GM18909 (cell line): Measurements from ENCODE around the gene C16orf92.

Source experiments
- ATAC-seq: cut with Tn5 transposase; IDR thresholded peaks from one replicate; pipeline ENCODE4 v1.9.1; 2021; ENCODE audit warnings: mild to moderate bottlenecking; ENCODE audit not compliant: unreplicated experiment, poor library complexity

The C16orf92 gene

DNA sequence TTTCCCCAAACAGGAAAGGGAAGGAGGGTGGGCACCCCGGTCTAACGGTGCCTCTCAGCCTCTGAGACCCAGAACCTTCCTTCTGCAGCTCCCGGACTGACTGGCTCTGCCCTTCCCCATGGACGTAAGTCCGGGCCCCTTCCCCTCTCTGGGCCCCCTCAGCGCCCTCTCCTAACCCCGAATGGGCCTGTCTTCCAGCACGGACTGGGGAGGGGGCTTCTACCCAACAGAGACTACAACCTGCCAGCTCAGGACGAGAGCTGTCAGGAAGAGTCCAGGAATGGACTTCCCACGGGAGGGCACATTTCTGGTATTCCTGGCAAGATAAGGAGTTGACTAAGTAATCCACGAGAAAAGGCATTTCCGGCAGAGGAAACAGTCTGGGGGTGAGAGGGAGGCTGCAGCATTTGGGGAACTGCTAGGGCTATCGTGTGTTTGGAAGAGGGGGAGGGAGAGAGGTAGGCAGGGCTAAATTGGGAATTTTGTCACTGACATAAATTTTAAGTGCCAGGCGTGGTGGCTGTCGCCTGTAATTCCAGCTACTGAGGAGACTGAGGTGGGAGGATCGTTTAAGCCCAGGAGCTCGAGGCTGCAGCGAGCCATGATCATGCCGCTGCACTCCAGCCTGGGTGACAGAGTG is 30.5 kb downstream of the C16orf92 start:
- ATAC-seq: peak; percentile 6

DNA sequence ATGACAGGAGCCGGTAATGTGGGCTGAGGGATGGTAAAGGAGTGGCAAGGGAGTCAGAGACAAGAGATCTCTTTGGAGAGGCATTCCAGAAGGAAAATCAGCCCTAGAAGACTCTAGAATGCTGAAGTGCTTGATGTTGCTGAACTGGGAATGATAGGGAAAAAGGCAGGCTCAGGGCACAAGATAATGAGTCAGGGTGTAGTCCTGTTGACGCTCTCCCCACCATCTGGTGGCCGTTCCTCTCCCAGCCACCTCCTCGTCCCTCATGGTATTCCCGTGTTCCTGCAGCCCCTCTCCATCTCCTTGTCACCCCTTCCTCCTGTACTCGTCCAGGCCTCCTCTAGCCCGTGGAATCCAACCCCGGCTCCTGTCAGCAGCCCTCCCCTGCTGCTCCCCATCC is 31.5 kb downstream of the C16orf92 start:
- ATAC-seq: no peak

DNA sequence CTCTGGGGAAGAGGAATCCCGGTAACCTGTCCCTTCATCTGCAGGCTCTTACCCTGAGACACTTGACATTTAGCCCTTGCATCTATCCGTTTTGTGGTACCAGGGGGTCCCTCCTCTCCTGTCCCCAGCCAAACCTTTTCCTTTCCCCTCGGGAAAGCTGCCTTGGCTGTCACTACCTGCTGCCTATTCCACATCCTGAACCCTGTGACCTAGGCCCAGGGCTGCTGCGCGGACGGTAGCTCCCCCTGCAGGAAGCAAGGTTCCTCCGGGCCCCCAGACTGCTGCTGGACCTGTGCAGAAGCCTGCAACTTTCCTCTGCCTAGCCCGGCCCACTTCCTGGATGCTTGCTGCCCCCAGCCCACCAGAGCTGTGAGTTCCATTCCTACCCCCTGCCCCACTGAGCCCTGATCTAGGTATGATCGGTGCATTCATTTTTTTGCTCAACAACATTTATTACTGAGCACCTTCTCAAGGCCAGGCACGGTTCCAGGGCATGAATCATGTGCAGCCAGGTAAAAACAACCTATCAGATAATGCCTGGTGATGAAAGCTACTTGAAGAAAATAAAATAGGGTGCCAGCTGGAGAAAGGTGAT is 32.1 kb downstream of the C16orf92 start:
- no peak for ATAC-seq

DNA sequence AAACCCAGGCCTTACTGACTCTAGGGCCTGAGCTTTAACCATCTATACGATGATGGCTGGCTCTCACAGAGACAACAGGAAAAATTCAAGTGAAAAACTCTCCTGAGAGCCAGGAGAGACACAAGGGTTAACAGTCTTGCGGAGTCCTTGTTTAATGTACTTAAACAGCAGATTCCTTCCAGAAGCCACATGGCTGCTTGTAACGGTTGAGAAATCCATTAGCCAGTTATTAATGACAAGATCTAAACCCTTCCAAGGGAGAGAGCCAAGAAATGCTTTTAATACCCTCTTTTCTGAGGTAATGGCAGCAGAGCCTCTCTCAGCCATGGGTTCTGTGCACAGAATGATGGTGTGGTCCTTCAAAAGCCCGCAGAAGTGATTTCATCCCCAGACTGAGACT is 37.3 kb downstream of the C16orf92 start:
- no peak for ATAC-seq

DNA sequence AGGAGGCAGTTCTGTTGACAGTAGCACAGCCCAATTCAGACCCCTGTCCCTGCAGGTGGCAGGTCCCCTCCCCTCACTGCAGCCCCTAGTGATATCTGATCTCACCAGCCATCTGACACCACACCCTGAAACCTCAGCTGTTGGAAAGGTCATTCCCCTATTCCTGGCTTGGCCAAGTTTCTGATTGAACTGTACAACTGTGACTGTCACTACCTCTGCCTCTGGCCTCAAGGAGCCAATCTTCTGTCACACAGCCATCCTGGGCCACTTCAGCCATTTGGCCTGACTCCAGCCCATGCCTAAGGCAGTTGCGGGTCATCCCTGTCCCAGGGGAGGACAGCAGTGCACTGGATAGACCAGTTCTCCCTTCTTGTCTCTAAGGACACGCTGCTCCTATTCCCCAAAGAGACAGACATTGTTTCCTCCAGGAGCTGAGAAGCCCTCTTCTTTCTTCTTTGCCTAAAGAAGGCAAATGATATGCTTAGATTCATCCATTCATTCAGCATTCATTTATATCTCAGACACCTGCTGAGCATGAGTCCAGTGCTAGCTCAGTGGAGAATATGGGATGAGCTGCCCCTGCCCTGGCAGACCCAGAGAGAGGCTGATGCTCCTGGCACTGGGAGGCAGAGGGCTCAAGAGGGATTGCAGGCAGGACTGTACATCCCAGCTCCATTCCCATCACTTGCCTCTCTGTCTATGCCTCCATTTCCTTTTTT is 38.0 kb downstream of the C16orf92 start:
- ATAC-seq: no peak

DNA sequence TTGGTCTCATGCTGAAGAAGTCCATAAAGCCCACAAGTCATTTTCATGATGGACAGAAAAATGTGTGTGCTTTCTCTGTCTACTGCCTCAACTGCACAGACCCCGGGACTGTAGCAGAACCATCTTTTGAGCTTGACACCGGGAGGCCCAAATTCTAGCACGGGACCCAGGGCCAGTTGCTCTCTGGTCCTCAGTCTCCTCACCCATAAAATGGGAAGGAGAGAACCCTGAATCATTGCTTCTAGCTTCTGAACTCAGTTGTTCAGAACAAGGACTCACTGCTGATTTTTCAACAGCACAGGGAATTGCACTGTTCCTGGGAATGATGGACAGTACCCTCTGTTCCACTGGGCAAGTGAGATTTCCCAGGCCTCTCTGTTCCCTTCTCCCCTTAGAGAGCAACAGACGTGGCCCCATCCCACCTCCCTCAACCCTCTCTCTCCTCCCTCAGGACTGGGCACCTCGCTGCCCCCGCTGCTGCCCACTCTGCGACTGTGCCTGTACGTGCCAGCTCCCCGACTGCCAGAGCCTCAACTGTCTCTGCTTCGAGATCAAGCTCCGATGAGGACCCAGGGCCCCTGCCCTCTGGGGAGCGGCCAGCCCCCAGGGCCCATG is 40.4 kb downstream of the C16orf92 start:
- no peak for ATAC-seq

DNA sequence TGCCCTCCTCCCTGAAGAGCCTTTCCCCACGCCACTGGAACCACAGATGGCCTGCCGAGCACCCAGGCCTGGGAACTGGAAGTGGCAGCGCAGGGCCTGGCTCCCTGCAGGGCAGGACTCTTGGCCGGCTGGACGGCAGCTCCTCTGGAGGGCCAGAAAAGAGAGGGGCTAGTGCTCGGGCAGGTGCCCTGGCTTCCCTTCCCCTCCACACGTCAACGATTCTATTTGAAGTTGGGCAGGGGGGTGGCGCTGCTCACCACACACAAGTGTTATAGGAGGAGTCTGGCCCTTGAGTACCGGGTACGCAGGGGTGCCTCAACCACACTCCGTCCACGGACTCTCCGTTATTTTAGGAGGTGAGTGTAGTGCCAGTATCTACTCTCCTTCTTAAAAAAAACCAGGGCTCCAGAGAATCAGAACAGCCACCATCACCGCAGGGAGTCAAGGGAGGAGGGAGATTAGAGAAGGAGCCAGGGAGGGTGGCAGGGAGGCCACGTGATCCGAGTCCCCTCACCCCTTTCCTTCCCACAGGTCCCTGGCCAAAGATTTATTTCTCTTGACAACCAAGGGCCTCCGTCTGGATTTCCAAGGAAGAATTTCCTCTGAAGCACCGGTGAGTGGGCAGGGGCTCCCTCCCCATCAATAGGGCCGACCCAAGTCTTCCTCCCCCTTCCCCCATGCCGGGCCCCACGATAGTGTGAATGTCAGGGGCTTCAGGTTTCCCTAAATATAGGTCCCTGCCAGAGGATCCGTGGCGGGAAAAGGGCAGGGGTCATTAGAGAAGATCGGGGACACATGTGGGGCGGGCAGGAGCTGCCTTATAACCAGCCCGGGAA is 41.1 kb downstream of the C16orf92 start:
- ATAC-seq: no peak

DNA sequence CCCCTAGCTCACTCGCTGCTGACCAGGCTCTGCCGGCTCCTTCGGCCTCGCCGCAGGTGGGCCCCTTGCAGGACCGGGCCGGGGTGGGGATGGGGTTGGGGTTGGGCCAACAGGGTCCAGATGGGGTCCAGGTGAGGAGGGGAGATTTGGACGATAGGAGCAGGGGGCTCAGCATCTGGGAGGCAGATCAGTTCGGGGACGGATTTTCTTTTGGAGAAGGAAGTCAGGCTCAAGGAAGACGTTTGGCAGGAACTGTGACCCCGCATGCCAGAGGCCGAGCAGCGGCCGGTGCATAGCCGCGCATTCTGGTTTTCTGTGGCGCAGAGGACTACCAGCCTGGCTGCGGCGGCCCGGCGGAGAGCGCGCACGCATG is 41.7 kb downstream of the C16orf92 start:
- peak; percentile 3 for ATAC-seq

DNA sequence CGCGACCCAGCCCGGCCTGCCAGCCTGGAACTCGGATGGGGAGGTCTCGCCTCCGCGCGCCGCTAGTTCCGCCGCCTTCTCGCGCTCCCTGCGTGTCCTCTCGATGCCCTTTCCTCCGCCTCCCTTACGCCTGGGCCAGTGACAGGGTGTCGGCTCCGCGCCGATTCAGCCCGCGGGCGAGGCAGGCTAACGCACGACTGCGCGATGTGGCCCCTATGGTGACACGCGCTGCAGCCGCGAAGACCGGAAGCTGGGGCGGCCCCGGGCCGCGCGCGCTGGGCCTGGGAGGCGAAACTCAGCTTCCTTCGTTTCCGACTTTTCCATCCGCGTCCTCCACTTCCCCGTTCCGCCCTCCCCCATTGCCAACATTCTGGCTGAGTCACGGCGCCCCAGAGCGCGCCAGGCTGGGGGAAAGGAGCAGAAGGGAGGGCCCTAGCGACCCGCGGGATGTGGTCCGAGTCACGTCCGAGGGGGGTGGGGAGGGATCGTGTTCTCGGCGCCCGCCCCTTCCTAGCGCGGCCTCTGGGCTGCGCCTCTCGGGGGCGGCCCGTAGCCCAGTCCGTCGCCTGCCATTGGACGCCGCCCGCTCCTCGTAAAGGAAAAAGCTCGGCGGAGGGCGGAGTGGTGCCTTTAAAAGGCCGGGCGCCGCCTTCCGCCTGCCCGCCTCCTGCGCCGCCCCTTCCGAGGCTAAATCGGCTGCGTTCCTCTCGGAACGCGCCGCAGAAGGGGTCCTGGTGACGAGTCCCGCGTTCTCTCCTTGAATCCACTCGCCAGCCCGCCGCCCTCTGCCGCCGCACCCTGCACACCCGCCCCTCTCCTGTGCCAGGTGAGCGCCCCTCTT is 42.3 kb downstream of the C16orf92 start, which contains the start of gene ALDOA:
Gene ALDOA, plus strand, starts transcription at position 659 of the 841 bp plus-strand sequence. CDS start 1,138 bp downstream, outside the sequence.
- peak; percentile 84 for ATAC-seq

DNA sequence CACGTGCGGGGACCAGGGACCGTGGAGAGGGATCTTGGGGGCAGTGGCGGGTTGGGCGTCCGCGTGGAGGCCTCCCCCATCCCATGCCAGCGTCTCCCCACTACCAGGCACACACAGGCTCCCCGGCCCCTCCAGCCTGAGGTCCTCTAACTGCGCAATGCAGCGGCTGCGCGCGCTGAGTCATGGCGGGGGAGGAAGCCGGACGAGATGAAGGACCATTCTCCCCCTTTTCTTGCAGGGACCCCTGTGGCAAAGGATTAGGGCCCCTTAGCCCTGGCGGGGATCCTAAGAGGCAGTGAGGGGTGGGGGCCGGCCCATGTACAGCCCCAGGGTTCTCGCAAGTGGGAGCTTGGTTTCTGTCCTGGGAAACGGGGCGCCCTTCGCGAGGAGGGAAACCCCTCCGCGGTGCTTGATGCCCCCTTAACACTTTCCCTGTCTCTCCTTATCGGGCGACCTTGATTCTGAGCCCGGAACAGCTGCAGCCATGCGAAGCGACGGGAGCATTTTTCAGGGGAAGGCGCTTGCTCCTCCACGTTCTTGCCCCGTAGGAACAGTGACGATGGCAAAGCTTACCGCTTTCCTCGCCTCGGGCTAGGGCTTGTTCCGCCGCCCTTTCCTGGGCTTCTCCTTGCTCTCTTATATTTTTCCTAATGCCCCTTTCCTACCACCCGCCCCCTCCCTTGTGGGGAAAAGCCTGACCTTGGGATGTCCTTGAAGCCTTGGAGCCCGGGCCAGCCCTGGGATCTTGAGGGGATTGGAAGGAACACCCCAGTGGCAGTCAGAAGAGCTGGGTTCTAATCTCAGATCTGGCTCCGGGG is 43.2 kb downstream of the C16orf92 start:
- ATAC-seq: peak; percentile 6

DNA sequence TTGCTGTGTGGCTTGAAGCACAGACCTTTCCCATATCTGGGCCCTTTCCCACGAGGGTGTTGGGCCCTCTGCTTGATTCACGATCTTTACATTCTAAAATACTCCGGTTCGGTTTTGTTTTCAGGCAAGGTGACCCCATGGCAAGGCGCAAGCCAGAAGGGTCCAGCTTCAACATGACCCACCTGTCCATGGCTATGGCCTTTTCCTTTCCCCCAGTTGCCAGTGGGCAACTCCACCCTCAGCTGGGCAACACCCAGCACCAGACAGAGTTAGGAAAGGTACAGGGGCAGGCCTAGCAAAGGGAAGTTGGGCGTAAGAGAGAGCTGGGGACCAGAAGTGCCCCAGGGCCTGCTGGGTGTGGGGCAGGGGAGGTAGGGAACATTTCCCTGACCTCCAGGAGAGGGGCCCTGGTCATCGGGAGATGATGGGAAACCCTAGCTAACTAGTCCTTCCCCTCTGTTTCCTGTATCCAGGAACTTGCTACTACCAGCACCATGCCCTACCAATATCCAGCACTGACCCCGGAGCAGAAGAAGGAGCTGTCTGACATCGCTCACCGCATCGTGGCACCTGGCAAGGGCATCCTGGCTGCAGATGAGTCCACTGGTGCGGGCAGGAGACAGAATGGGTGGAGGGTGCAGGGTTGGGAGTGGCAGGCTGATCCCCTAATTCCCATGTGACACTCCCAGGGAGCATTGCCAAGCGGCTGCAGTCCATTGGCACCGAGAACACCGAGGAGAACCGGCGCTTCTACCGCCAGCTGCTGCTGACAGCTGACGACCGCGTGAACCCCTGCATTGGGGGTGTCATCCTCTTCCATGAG is 44.0 kb downstream of the C16orf92 start:
- ATAC-seq: no peak

DNA sequence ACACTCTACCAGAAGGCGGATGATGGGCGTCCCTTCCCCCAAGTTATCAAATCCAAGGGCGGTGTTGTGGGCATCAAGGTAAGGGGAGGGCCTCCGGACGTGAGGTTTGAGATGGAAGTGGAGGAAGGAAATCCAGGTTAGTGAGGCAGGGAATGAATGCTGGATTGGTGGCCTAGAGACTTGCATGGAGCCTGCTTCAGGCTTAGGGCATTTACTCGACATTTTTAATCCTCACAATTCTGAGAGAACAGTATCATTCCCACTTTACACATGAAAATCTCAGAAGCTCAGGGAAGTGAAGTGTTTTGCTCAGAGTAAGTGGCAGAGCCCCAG is 44.6 kb downstream of the C16orf92 start:
- no peak for ATAC-seq

DNA sequence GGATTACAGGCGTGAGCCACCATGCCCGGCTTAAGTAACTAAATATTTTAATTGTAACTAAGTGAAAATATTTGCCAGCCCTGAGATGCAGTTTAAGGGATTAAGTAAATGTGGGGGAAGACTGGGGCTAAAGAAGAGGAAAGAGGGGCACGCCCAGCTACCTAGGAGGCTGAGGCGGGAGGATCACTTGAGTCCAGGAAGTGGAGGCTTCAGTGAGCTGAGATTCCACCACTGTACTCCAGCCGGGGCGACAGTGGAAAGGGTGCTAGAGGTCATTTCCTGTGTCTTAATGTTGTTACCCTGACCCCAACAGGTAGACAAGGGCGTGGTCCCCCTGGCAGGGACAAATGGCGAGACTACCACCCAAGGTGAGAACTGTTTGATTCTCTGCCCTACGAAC is 45.3 kb downstream of the C16orf92 start:
- ATAC-seq: no peak

DNA sequence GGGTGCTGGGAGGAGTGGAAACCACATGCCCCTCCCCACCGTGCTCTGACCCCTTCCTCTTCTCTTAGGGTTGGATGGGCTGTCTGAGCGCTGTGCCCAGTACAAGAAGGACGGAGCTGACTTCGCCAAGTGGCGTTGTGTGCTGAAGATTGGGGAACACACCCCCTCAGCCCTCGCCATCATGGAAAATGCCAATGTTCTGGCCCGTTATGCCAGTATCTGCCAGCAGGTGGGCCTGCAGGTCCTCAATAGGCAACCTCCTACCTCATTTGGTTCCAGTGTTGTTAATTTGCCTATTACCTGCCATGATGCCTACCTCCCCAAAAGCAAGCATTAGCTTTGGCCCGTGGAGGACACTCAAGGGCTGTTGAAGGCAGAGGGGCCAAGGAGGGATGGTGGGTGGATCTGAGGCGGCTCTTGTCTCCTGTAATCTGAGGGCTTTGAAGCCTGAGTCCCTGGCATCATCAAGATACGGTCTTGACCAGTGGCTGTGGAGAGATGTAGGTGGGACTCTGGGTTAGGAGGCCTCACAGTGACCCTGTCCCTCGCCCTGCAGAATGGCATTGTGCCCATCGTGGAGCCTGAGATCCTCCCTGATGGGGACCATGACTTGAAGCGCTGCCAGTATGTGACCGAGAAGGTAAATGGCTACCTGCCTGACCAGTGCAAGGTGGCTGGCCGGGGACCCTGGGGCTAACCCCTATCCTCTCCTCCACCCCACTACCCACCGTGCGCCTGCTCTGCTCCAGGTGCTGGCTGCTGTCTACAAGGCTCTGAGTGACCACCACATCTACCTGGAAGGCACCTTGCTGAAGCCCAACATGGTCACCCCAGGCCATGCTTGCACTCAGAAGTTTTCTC is 46.0 kb downstream of the C16orf92 start:
- ATAC-seq: no peak

DNA sequence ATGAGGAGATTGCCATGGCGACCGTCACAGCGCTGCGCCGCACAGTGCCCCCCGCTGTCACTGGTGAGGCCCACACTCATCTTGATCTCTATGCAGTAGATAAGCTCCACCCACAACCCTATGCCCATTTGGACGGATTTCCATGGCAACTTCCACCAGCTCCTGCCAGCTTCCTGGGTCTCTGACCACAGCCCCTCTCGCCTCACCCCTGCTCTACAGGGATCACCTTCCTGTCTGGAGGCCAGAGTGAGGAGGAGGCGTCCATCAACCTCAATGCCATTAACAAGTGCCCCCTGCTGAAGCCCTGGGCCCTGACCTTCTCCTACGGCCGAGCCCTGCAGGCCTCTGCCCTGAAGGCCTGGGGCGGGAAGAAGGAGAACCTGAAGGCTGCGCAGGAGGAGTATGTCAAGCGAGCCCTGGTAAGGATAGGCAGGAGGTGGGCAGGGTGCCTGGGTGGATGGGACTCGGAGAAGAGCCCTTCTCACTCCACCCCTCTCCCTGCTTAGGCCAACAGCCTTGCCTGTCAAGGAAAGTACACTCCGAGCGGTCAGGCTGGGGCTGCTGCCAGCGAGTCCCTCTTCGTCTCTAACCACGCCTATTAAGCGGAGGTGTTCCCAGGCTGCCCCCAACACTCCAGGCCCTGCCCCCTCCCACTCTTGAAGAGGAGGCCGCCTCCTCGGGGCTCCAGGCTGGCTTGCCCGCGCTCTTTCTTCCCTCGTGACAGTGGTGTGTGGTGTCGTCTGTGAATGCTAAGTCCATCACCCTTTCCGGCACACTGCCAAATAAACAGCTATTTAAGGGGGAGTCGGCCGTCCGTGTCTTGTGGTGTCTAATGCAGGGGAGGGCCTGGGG is 46.8 kb downstream of the C16orf92 start:
- no peak for ATAC-seq

DNA sequence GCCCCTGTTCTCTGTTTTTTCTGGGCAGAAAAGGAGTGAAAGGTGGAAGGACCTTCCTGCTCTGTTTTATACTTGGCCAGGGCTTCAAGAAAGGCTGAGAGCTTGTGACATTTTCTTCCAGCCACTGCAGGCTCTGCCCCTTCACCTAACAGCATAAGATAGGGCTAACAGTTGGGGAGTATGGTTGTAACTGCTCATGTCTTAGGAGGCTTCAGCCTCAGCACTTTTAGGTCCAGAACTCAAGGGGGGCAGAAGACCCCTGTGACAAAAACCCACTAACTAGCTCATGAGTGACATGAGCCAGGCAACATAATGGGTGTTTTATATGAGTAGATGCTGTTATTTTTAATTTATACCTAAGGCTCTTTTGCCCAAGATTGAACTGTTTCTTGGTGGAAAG is 47.5 kb downstream of the C16orf92 start:
- no peak for ATAC-seq
